T follicular helper cell (primary cell): ENCODE data around the gene LRBA.

Experiments
- DNase-seq: peaks from one replicate; pipeline ENCODE4 v3.0.0-alpha.2; 2020; ENCODE audit warnings: low read depth

Gene LRBA

DNA sequence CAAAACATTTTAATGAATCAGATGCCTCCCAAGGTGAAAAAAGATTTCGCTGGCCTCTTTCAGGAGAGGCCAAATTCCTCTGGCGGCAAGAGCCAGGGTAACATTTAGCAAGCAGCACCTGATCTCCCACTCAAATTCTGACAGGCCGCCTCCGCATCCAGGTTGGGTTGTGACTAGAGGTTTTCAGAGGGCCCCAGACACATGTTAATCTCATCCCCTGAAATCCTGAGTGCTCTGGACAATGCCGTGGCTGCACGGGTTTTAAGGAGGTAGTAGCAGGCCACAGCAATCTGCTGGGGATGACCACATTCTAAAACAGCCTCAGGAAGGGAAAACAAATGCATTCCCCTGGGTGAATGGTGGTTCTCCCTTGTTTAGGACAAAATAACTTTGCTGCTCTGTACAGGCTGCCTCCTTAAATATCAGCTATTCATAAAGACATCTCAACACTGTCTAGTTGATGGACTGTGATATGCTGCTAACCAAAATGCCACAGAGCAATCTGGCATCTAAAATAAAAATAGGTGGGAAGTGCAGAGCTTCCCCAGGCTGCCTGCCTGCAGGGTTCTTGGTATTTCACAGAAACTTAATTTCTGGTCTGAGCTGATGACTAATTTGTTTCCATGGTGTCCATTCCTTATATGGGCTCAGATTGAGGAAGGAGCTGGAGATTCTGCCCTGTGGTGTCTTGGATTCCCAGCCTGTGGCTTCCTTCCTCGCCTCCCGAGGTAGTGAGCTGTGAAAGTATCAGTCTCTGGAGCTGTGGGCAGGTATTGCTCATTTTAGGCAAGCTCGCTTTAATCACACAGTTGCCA is 734.8 kb downstream of the LRBA start:
- no peak for DNase-seq

DNA sequence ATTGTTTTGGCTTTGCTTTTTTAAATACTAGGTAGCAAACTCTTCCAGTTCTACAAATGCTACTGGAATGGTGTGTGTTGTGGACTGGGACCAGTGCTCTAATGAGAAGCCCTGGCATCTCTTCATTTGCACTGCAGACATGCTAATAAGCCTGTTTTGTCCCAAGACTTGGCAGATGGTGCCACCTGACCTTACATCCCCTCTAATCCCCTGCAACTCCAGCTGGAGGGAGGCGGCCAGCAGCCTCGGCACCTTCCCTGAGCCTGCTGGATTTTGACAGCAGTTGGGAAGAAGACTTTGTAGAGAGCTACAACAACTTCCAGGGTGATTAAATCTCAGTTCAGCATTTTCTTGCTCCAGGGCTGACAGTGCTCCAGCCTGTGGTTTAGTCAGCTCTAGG is 736.9 kb downstream of the LRBA start:
- DNase-seq, result no peak

DNA sequence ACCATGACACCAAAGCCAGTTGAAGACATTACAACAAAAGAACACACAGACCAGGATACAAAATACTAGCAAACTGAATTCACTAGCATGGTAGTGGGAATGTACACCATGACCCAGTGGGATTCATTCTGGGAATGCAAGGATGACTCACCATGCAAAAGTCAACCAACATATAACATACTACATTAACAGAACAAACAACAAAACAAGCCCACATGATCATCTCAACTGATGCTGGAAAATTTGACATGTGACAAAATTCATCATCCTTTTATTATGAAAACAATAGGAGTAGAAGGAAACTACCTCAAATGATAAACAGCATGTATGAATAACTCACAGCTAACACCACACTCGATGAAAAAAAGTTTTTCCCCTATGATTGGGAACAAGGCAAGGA is 746.6 kb downstream of the LRBA start:
- DNase-seq, result no peak

DNA sequence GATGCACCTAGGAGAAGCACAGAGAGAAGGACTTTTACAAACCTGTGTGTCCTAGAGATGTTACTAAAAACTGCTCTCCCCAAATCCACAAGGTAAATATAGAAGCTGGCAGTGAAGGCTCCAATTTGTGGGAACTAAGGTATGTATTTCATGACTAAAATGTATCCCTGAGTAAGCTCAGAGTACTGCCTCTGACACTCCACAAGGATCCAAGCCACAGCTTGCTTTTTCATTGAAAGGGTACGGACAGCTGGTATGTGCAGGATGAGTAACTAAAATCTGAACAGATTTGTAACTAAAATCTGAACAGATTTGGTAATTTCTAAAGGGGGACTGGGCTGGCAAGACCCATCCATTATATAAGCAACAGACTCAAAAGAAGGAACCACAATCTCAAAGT is 749.3 kb downstream of the LRBA start:
- no peak for DNase-seq

DNA sequence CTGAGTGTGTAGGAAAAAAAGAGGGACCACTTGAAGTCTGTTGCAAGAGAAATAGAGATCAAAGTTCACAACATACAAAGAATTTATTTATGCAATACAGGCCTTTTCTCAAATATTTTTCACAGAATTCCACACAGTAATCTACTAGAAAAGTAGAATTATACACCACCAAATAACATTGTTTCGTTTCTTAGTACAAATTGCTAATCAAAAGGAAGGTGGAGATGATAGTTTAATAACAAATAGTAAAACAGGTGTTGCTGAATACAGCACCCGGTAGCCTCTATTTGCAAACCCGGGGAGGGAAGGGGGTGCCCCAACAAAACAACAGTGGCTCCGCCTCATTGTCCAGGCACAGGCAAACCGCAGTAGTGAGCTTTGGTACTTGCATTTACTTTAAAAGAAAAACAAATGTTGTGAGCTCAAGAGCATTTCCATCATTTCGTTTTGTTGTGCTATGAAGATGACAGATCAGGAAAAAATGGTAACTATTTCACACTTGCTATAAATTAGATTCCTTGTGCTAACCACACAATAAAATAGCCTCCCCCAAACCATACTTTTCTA is 750.4 kb downstream of the LRBA start:
- DNase-seq, result no peak

- DNase-seq, result no peak
Measured at GRCh38 chr4:150262611-150263010, 752.5 kb downstream of the LRBA start.

DNA sequence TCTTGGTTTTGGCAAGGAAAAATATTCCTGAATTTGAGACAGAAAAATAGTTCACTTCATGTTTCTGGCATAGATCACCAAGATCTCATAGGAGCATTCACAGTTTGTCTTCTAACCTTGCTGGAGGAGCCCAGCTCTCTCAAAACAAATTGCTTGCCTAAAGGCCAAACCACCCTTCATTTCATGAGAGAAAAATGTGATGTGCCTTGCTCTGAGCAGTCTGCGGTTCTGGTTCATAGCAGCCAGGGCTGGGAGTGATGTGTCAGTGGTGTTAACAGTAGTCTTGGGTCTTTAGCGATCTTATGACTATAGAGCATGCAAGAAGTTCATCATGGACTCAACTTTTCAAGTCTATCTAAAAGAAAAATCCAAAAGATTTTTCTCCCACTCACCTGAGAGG is 753.5 kb downstream of the LRBA start:
- DNase-seq, result no peak

DNA sequence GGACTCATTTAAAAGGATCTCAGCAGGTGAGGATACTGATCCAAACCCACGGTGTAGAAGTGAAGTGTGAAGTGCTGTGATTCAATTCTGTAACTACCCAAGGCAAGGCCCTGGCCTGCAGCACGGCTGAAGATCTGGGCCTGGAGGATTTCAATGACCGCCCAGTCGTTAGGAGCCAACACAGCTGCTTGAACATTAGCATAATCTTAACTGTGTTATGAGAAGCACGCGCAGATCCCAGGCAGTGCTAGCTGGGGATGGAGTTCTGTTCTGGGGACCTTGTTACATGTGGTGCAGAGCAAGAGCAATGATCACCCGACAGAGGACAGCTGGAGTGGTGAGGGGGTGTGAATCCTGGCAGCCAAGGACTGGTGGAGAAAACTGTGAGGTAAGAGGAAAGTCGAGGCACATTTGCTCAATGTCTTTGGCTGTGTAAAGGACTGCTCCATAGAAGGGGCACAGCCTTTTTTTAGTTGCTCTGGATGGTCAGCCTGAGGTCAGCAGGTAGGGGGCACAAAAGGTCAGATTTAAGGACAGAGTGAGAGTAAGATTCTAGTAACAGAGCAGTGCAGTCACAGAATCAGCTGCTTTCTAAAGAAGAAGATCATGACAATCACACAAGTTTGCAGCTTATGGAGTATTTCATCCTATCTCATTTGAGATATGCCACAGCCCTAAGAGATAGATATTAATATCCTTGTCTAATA is 755.1 kb downstream of the LRBA start:
- no peak for DNase-seq

GRCh38 chr4:150258569-150258968 is 756.5 kb downstream of the LRBA start:
- no peak for DNase-seq

- no peak for DNase-seq
Measured at GRCh38 chr4:150256841-150257730, 758.0 kb downstream of the LRBA start.

GRCh38 chr4:150256225-150256620 is 758.9 kb downstream of the LRBA start:
- no peak for DNase-seq

DNA sequence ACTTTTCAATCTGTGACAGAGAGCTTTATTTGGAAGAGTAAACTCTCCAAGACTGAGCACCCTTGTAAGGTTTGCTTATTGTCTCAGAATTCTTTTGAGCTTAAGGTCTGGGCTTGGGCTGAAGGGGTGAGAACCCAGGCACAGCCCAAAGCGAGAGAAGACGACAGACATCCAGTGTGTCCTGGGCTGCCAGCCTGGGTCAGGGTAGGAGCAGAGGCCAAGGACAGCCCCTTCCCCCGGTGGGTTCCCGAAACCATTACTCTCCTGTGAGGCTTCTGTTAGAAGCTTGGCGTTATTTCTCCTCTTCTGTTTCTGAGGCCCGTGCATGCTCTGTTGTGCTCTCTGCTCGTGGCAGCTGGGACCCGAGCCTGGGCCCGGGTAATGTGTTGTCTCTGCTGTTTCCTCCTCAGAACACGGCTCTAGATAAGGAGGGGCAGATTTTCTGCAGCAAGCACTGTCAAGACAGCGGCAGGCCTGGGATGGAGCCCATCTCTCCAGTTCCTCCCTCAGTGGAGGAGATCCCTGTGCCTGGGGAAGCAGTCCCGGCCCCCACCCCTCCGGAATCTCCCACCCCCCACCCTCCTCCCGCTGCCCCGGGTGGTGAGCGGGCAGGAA is 759.4 kb downstream of the LRBA start:
- no peak for DNase-seq

DNA sequence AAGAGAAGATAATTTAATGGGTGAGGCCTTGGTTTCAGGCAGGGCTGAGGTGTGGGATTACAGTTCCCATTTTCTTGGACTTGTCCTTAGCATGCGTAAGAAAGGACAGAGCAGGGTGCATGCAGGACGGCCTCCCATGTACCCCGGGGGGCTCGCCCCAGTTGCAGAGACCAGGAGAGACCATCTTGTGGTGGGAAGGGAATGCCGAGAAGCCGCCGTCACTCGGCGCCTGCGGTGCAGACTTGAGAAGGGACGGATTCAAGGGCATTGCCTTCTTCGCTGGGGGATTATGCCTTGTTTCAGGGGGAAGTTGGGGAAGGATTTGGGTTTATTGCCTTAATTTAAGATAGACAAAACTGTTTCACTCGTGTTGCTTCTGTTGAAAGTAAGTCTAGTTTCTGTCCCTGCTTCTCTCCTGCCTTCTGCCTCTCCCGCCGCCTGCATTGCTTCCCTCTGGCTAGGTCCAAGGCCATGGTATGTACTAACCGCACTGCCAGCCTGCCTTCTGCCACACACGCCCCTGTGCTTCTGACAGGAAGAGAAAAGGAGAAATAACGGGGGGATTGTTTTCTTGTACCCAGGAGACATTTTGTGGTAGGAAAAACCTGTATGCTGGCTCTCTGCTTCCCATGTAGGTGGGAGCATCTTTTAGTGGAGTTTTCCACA is 761.0 kb downstream of the LRBA start:
- no peak for DNase-seq

- no peak for DNase-seq
Measured at GRCh38 chr4:150253416-150253815, 761.7 kb downstream of the LRBA start.

DNA sequence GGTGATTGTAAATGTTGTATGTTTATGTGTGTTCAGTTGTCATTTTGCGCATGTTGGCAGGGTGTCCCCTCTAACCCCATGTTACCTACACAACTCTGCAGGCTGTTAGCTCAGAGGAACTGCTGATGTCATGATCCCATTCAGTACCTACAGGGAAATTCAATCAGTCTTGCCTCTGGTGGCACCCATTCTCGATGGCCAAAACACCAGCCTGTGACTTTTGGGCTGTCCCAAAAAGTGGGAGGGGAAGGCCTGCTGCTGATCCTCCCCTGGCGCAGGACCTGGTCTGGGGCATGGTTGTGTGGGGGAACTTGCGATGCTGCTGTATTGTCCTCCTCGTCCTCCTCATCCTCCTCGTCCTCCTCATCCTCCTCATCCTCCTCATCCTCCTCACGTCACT is 762.3 kb downstream of the LRBA start:
- no peak for DNase-seq

DNA sequence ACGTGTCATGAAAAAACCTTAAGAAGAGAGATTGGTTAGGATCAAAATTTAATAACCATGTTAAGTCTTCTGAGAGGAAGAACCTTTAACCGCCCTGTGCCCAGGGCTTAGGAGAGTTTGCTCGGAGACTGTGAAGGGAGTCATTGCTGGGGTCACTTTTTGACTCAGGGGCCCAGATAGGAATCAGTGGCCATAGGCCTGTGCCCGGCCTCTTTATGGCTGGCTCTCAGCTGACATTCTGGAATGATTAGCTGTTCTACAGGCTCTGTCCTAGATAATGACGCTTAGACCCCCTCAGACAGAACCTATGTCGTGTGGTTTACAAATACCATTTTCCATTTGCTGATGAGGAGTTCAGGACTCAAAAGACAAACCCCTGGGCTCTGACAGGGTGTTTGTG is 762.8 kb downstream of the LRBA start:
- no peak for DNase-seq

GRCh38 chr4:150251752-150252190 is 763.3 kb downstream of the LRBA start:
- DNase-seq, result no peak

DNA sequence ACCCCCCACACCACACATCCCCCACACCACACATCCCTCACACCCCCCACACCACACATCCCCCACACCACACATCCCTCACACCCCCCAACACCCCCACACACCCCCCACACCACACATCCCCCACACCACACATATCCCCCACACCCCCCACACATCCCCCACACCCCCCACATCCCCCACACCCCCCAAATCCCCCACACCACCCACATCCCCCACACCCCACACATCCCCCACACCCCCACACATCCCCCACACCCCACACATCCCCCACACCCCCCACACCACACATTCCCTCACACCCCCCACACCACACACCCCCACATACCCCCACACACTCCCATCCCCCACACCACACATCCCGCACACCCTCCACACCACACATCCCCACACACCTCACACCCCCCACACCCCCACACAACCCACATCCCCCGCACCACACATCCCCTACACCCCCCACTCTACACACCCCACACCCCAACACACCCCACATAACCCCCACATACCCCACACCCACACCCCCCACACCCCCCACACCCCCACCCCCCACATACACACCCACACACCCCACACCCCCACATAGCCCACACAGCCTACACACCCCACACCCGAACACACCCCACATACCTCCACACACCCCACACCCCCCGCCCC is 764.0 kb downstream of the LRBA start:
- no peak for DNase-seq

DNA sequence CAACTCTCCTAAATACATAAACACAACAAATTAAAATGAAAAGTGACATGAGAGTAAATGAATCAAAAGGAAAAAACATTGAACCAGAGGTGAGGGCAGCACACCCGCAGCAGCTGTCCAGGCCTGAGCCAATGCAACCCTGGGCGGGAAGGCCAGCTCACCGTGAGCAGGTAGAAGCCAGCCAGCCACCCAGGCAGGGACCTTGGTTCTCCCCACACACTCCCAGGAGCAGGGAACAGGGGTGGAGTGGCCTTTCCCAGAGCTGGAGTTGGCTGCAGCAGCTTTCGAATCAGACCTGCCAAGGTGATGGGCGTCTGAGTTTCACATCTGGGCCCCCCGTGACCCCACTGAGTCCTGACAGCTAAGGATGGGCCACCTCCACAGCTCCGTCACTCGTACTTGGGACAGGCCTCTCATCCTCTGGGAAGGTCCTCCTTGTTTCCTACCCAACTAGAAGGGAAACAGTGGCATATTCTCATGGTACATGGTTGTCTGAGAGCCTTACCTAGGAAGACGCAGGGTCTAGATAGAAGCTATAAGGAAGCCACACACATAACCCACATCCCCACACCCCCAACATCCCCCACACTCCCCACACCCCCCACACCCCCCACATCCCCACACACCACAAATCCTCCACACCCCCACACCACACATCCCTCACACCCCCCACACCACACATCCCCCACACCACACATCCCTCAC is 764.6 kb downstream of the LRBA start:
- no peak for DNase-seq

DNA sequence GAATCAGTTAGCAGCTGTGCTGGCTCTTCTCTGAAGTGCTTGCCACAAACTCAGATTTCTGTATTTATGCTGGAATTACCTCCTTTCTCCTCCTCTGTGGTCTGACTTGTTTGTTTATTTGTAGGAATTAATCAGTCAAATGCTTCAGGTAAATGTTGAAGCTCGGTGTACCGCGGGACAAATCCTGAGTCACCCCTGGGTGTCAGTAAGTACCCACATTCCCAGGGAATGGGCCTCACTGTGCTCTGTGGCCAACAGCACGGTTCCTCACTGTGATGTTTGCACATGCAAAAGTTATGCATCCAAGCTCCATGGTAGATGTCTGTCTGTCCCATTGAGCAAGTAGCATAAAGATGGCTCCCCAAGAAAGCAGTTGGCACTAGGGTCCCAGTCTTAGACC is 766.9 kb downstream of the LRBA start:
- no peak for DNase-seq
